HepG2 (cell line): ENCODE measurements around the gene SKIDA1. TPM values are rescaled to one million over a fixed set of nuclear protein-coding genes. Genes with fewer than 3 reads are reported as not detected.
A peak's percentile ranks its signal among the peaks of the same experiment; 100 is the strongest.

Experiments
- HNF4A ChIP-seq: sonication (generic); formaldehyde crosslinking; IDR thresholded peaks from 2 replicates; pipeline ENCODE4 v1.4.0; 2020; ENCODE audit warnings: missing genetic modification reagents
- MTA1 ChIP-seq: sonication (generic); formaldehyde crosslinking; IDR thresholded peaks from 2 replicates; pipeline ENCODE4 v1.4.0; 2020; ENCODE audit warnings: missing genetic modification reagents, mild to moderate bottlenecking, borderline replicate concordance
- NR2F1 ChIP-seq, 2 experiments: fragments of 450-650 bp in 1 of 2; formaldehyde crosslinking in 1 of 2; IDR thresholded peaks; 2 replicates each; pipeline versions ENCODE4 v1.5.0 to v1.6.1; 2016 to 2020; ENCODE audit warnings: mild to moderate bottlenecking in 1 of 2, missing compliant biosample characterization in 1 of 2, missing genetic modification reagents in 1 of 2, moderate library complexity in 1 of 2
- RNF2 ChIP-seq: fragments of 450-650 bp; conservative IDR thresholded peaks from 2 replicates; pipeline ENCODE4 v1.6.1; 2016; ENCODE audit warnings: low read depth
- ZFP36L1 ChIP-seq: sonication (generic); formaldehyde crosslinking; IDR thresholded peaks from 2 replicates; pipeline ENCODE4 v1.8.0; 2022; ENCODE audit warnings: mild to moderate bottlenecking, missing genetic modification reagents, moderate library complexity
- ZNF30 ChIP-seq: sonication (generic); formaldehyde crosslinking; IDR thresholded peaks from 2 replicates; pipeline ENCODE4 v1.5.0; 2020; ENCODE audit warnings: mild to moderate bottlenecking, missing genetic modification reagents
- ZNF563 ChIP-seq: sonication (generic); formaldehyde crosslinking; IDR thresholded peaks from 2 replicates; pipeline ENCODE4 v1.8.0; 2022; ENCODE audit warnings: mild to moderate bottlenecking, moderate library complexity, missing genetic modification reagents
- ZNF816 ChIP-seq: sonication (generic); formaldehyde crosslinking; IDR thresholded peaks from 2 replicates; pipeline ENCODE4 v1.8.0; 2022; ENCODE audit warnings: missing genetic modification reagents, mild to moderate bottlenecking, borderline replicate concordance
- ZSCAN29 ChIP-seq: sonication (generic); formaldehyde crosslinking; conservative IDR thresholded peaks from 2 replicates; pipeline ENCODE4 v1.4.0; 2020; ENCODE audit warnings: mild to moderate bottlenecking, missing genetic modification reagents
- ZZZ3 ChIP-seq: sonication (generic); formaldehyde crosslinking; IDR thresholded peaks from 2 replicates; pipeline ENCODE4 v1.4.0; 2020; ENCODE audit warnings: missing genetic modification reagents, mild to moderate bottlenecking, borderline replicate concordance
- polyA plus RNA-seq, 8 experiments: library from polyadenylated mRNA; depleted of rRNA in 3 of 8; stranded (reverse) in 7 of 8; unstranded in 1 of 8; fragments of >200 nt; fragmentation: Illumina TruSeq in 4 of 8; extraction: Trizol in 4 of 8; gene quantifications; 2 replicates each; pipeline versions ENCODE4 v1.2.1 to v1.2.3, GENCODE V29; 2011 to 2016; ENCODE audit warnings: low read depth in 4 of 8, missing spikeins in 1 of 8, mixed read lengths in 1 of 8; ENCODE audit not compliant: insufficient read depth in 1 of 8
- total RNA-seq, 5 experiments: library from RNA; depleted of rRNA; stranded (reverse); fragments of >200 nt; fragmentation: Illumina TruSeq; extraction: Trizol; gene quantifications; 2 replicates each; pipeline ENCODE4 v1.2.3, GENCODE V29; 2016; ENCODE audit warnings: low read depth in 1 of 5
- TF ChIP-seq, protein P1 (sequence below): sonication (generic); formaldehyde crosslinking; IDR thresholded peaks from 2 replicates; pipeline ENCODE4 v1.4.0; 2020; ENCODE audit warnings: missing genetic modification reagents, borderline replicate concordance
- TF ChIP-seq, protein P2 (sequence below): sonication (generic); formaldehyde crosslinking; IDR thresholded peaks from 2 replicates; pipeline ENCODE4 v1.9.0; 2021; ENCODE audit warnings: missing genetic modification reagents, mild to moderate bottlenecking, borderline replicate concordance
- TF ChIP-seq, protein P3 (sequence below): sonication (generic); formaldehyde crosslinking; IDR thresholded peaks from 2 replicates; pipeline ENCODE4 v1.5.1; 2020; ENCODE audit warnings: mild to moderate bottlenecking, moderate library complexity, missing genetic modification reagents
- TF ChIP-seq, protein P4 (sequence below): sonication (generic); formaldehyde crosslinking; IDR thresholded peaks from 2 replicates; pipeline ENCODE4 v1.4.0; 2020; ENCODE audit warnings: missing genetic modification reagents

SKIDA1 gene
- total and polyA plus RNA-seq, 2 of the 13 experiments (the other 11 are each of a cell fraction or from before 2014, with no cell fraction given) = 0.73 to 1.5 TPM

DNA sequence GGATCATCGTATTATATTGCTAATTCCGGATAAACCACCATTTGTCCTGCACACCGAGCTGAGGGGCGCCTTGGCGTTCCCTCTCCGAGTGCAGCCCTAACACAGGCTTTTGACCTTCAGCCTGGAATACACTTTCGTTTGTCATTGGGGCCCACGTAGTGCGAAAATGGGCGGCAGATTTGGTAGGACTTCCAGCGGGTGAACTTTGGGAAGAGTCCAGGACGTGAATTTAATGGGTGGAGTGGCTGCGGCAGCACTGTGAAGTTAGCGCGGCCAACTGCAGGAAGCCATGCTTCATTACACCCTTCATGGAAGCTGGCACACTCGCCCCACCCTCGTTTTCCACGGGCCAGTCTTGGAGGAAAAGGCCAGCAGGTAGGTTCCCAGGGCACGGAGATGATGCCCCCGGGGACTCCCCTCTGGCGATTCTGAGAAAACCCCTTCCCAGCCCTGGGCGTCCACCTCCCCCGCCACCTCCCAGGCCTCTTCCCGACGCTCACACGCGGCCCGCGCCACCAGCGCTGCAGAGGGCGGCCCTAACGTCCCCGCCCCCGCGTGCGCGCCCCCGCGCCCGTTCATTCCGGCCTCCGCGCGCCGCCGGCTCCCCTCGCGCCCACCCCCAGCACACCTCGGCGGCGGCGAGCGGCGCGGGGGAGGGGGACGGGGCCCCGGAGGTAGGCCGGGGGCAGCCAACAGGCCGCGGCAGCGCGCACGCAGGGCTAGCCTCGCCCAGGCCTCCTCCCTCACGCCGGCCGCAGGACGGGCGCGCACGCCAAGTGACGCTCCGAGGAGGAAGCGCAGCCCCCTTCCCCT is 8.2 kb upstream of the SKIDA1 start, which contains the start of gene MLLT10 (continued):
- TF ChIP-seq, protein P1, sequence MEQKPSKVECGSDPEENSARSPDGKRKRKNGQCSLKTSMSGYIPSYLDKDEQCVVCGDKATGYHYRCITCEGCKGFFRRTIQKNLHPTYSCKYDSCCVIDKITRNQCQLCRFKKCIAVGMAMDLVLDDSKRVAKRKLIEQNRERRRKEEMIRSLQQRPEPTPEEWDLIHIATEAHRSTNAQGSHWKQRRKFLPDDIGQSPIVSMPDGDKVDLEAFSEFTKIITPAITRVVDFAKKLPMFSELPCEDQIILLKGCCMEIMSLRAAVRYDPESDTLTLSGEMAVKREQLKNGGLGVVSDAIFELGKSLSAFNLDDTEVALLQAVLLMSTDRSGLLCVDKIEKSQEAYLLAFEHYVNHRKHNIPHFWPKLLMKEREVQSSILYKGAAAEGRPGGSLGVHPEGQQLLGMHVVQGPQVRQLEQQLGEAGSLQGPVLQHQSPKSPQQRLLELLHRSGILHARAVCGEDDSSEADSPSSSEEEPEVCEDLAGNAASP = peak; percentile 31; the same call in 1 of the 2 replicates
- TF ChIP-seq ZNF816 (CRISPR knock-in tag) (no peak; the same call in 1 of the 2 replicates), HNF4A (CRISPR knock-in tag) (peak; percentile 92), ZFP36L1 (0 out of 2 replicates have a peak, but pooled peaks have one; percentile 73), NR2F1 (CRISPR knock-in tag; IDR thresholded peaks at IDR 0.05) (0 out of 4 replicates have a peak, but pooled peaks of 1 of the 2 experiments have one; percentile 21), RNF2 (peak; percentile 48; the same call in 1 of the 2 replicates), ZNF563 (peak; percentile 94; the same call in 1 of the 2 replicates), ZNF30 (CRISPR knock-in tag) (no peak; the same call in 1 of the 2 replicates), MTA1 (peak; percentile 82; the same call in 1 of the 2 replicates), ZSCAN29 (CRISPR knock-in tag) (peak; percentile 46; the same call in 1 of the 2 replicates), ZZZ3 (CRISPR knock-in tag) (peak; percentile 57; the same call in 1 of the 2 replicates)
- TF ChIP-seq, protein P2, sequence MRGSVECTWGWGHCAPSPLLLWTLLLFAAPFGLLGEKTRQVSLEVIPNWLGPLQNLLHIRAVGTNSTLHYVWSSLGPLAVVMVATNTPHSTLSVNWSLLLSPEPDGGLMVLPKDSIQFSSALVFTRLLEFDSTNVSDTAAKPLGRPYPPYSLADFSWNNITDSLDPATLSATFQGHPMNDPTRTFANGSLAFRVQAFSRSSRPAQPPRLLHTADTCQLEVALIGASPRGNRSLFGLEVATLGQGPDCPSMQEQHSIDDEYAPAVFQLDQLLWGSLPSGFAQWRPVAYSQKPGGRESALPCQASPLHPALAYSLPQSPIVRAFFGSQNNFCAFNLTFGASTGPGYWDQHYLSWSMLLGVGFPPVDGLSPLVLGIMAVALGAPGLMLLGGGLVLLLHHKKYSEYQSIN (CRISPR knock-in tag) = no peak
- TF ChIP-seq, protein P3, sequence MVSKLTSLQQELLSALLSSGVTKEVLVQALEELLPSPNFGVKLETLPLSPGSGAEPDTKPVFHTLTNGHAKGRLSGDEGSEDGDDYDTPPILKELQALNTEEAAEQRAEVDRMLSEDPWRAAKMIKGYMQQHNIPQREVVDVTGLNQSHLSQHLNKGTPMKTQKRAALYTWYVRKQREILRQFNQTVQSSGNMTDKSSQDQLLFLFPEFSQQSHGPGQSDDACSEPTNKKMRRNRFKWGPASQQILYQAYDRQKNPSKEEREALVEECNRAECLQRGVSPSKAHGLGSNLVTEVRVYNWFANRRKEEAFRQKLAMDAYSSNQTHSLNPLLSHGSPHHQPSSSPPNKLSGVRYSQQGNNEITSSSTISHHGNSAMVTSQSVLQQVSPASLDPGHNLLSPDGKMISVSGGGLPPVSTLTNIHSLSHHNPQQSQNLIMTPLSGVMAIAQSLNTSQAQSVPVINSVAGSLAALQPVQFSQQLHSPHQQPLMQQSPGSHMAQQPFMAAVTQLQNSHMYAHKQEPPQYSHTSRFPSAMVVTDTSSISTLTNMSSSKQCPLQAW (CRISPR knock-in tag) = peak; percentile 72
- TF ChIP-seq, protein P4, sequence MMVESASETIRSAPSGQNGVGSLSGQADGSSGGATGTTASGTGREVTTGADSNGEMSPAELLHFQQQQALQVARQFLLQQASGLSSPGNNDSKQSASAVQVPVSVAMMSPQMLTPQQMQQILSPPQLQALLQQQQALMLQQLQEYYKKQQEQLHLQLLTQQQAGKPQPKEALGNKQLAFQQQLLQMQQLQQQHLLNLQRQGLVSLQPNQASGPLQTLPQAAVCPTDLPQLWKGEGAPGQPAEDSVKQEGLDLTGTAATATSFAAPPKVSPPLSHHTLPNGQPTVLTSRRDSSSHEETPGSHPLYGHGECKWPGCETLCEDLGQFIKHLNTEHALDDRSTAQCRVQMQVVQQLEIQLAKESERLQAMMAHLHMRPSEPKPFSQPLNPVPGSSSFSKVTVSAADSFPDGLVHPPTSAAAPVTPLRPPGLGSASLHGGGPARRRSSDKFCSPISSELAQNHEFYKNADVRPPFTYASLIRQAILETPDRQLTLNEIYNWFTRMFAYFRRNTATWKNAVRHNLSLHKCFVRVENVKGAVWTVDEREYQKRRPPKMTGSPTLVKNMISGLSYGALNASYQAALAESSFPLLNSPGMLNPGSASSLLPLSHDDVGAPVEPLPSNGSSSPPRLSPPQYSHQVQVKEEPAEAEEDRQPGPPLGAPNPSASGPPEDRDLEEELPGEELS (CRISPR knock-in tag) = peak; percentile 84
- TF ChIP-seq, all 625 proteins: peak for 356
